Measurements from ENCODE around the gene GPR26.

DNA sequence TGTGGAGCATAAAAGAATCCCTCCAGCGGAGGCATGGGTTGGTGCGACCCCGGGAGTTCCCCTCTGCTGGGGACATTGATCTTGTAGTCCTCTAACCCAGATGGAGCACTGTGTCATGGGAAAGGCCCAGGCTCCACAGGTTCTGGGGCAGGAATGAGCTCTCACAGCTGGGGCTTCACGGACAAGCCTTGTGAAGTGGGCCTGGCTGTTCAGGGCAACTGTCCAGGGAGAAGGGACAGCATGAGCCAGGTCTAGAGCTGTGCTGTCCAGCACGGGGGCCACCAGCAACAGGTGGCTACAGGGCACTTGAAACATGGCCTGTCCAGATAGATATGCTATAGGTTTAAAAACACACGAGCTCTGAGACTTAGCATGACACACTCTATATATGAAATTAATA lies 11.4 kb downstream of the GPR26 start:
- TF ChIP-seq, protein P1, sequence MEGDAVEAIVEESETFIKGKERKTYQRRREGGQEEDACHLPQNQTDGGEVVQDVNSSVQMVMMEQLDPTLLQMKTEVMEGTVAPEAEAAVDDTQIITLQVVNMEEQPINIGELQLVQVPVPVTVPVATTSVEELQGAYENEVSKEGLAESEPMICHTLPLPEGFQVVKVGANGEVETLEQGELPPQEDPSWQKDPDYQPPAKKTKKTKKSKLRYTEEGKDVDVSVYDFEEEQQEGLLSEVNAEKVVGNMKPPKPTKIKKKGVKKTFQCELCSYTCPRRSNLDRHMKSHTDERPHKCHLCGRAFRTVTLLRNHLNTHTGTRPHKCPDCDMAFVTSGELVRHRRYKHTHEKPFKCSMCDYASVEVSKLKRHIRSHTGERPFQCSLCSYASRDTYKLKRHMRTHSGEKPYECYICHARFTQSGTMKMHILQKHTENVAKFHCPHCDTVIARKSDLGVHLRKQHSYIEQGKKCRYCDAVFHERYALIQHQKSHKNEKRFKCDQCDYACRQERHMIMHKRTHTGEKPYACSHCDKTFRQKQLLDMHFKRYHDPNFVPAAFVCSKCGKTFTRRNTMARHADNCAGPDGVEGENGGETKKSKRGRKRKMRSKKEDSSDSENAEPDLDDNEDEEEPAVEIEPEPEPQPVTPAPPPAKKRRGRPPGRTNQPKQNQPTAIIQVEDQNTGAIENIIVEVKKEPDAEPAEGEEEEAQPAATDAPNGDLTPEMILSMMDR (IDR thresholded peaks at IDR 0.05): no peak
- no peak for TF ChIP-seq POLR2A (IDR thresholded peaks at IDR 0.05)
